ENCODE measurements around the gene PTPRA.

DNA sequence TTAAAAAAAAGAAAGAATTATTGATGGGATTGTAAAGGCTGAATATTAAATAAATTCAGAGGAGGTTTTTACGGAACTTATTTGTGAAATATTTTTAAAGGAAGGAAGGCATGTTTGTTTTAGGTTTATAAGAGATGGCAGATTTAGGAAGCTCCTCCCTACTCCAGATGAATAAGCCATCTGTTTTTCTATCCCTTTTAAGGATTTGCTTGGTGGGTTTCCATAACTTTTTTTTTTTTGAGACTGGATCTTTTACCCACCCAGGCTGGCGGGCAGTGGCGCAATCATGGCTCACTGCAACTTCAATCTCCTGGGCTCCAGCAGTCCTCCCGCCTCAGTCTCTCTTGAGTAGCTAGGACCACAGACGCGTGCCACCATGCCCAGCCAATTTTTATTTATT is 30.4 kb downstream of the PTPRA start:
- TF ChIP-seq RCOR1 (IDR thresholded peaks at IDR 0.05; ENCODE audit: borderline replicate concordance in 1 of 2, low read depth in 2 of 2, low read length in 2 of 2) = no peak
- no peak for TF ChIP-seq TAF1 (IDR thresholded peaks at IDR 0.05; ENCODE audit: control insufficient read depth, extremely low read depth, insufficient read depth, low read length, severe bottlenecking)
- TF ChIP-seq TAF15 (IDR thresholded peaks at IDR 0.05; ENCODE audit: low read depth, low read length) = no peak
- TF ChIP-seq C11orf30 (IDR thresholded peaks at IDR 0.05; ENCODE audit: low read depth) = no peak
- TF ChIP-seq SOX6 (IDR thresholded peaks at IDR 0.05) = no peak
- TF ChIP-seq ZBTB17 (CRISPR knock-in tag; IDR thresholded peaks at IDR 0.05) = no peak
- TF ChIP-seq, protein P1, sequence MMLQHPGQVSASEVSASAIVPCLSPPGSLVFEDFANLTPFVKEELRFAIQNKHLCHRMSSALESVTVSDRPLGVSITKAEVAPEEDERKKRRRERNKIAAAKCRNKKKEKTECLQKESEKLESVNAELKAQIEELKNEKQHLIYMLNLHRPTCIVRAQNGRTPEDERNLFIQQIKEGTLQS (IDR thresholded peaks at IDR 0.05) = no peak
- TF ChIP-seq, protein P1 (CRISPR knock-in tag; conservative IDR thresholded peaks at IDR 0.05) = no peak
- TF ChIP-seq POLR2A (conservative IDR thresholded peaks at IDR 0.05) = no peak
- TF ChIP-seq POLR2AphosphoS5 (IDR thresholded peaks at IDR 0.05; ENCODE audit: control insufficient read depth, insufficient read depth, low read depth, low read length) = no peak

Measured in K562 (cell line).